HepG2 (cell line): ENCODE data around the gene SBSN. TPM values are rescaled to one million over a fixed set of nuclear protein-coding genes. Genes with fewer than 3 reads are reported as not detected.

Experiments used
- ATAC-seq: fragments of 200-7000 bp; cut with Tn5 transposase; 3 replicates; pipeline ENCODE4 v1.9.1; 2020; ENCODE audit warnings: mild to moderate bottlenecking, moderate library complexity
- BruUV-seq: library from RNA; stranded (reverse); fragments of 400-500 nt; replicated peaks from 2 replicates; lab custom pipeline; 2021; lab: Mats Ljungman, UMichigan
- CTCF ChIA-PET: fragments of 300-600 bp; formaldehyde crosslinking; extraction: SDS; loops from one replicate; lab custom pipeline; 2021; ENCODE audit warnings: low total read pairs, inconsistent platforms, low intra/inter-chr PET ratio; lab: Yijun Ruan, JAX
- POLR2A ChIA-PET: fragments of 350-600 bp; sonication (Branson Sonifier 250); formaldehyde crosslinking; loops from one replicate; lab custom pipeline; 2020; ENCODE audit warnings: antibody characterized with exemption, inconsistent platforms; lab: Yijun Ruan, JAX
- DNase-seq: peaks from one replicate; pipeline ENCODE4 v3.0.0-alpha.2; 2015; ENCODE audit warnings: low spot score
- FAIRE-seq: peaks from 3 replicates; lab custom pipeline; 2011; peaks lifted over from hg19 to GRCh38; lab: Jason Lieb, UNC
- H2AFZ ChIP-seq: one replicate; pipeline ENCODE4 v1.6.1; 2011; ENCODE audit warnings: low read length, inconsistent platforms
- H3K27ac ChIP-seq: fragments of 300-600 bp; 3 replicates; pipeline ENCODE4 v1.8.0; 2011; ENCODE audit warnings: mixed run types, mild to moderate bottlenecking, mixed read lengths, low read length, inconsistent platforms; ENCODE audit not compliant: insufficient read depth; ENCODE audit errors: extremely low read length
- H3K27me3 ChIP-seq, 2 experiments: fragments of 200-600 bp in 1 of 2; 2 replicates in 1 of 2; 3 replicates in 1 of 2; pipeline versions ENCODE4 v1.6.0 to v1.8.0; 2011; ENCODE audit warnings: low read length in 2 of 2, mild to moderate bottlenecking in 2 of 2, moderate library complexity in 2 of 2, inconsistent platforms in 1 of 2; ENCODE audit not compliant: insufficient read depth in 2 of 2, control insufficient read depth in 1 of 2
- H3K36me3 ChIP-seq, 2 experiments: fragments of 200-600 bp in 1 of 2; replicated peaks in 1 of 2; 2 replicates in 1 of 2; 3 replicates in 1 of 2; pipeline versions ENCODE4 v1.5.1 to v1.8.0; 2011; ENCODE audit warnings: low read length in 2 of 2, inconsistent platforms in 1 of 2; ENCODE audit not compliant: insufficient read depth in 2 of 2, control insufficient read depth in 1 of 2
- H3K4me1 ChIP-seq: 2 replicates; pipeline ENCODE4 v1.5.1; 2012; ENCODE audit warnings: low read length, inconsistent platforms; ENCODE audit not compliant: insufficient read depth
- H3K4me2 ChIP-seq: 2 replicates; pipeline ENCODE4 v1.6.0; 2011; ENCODE audit warnings: low read depth, low read length, inconsistent platforms
- H3K4me3 ChIP-seq, 3 experiments: fragments of 200-600 bp in 1 of 3; sonication (generic), shearing (Covaris generic) in 1 of 3; replicated peaks in 1 of 3; 2 replicates each; pipeline ENCODE4 v1.5.1; 2011 to 2016; ENCODE audit warnings: low read length in 3 of 3, inconsistent platforms in 2 of 3, low read depth in 2 of 3, mild to moderate bottlenecking in 2 of 3, control low read depth in 1 of 3, mixed read lengths in 1 of 3; ENCODE audit not compliant: insufficient read depth in 1 of 3
- H3K79me2 ChIP-seq: one replicate; pipeline ENCODE4 v1.6.1; 2011; ENCODE audit warnings: low read length, inconsistent platforms; ENCODE audit not compliant: insufficient read depth
- H3K9ac ChIP-seq: 2 replicates; pipeline ENCODE4 v1.6.0; 2011; ENCODE audit warnings: mild to moderate bottlenecking, low read depth, low read length, inconsistent platforms; ENCODE audit not compliant: insufficient read depth
- H3K9me3 ChIP-seq: 2 replicates; pipeline ENCODE4 v1.5.1; 2012; ENCODE audit warnings: mild to moderate bottlenecking, low read length
- H4K20me1 ChIP-seq: 2 replicates; pipeline ENCODE4 v1.6.0; 2011; ENCODE audit warnings: inconsistent platforms, mild to moderate bottlenecking, low read length, moderate library complexity; ENCODE audit not compliant: insufficient read depth
- EEA1 ChIP-seq: sonication (generic); formaldehyde crosslinking; IDR thresholded peaks from 2 replicates; pipeline ENCODE4 v1.5.1; 2020; ENCODE audit warnings: mild to moderate bottlenecking, missing genetic modification reagents, borderline replicate concordance
- KLF16 ChIP-seq, 2 experiments: sonication (generic) in 1 of 2; formaldehyde crosslinking in 1 of 2; IDR thresholded peaks; 2 replicates each; pipeline versions ENCODE4 v1.6.1 to v1.8.0; 2016 to 2023; ENCODE audit warnings: missing genetic modification reagents in 2 of 2, missing compliant biosample characterization in 1 of 2
- MED1 ChIP-seq: sonication (generic); formaldehyde crosslinking; IDR thresholded peaks from 2 replicates; pipeline ENCODE4 v1.4.0; 2020; ENCODE audit warnings: missing genetic modification reagents
- NKX3-1 ChIP-seq: sonication (generic); formaldehyde crosslinking; IDR thresholded peaks from 2 replicates; pipeline ENCODE4 v1.5.0; 2020; ENCODE audit warnings: missing genetic modification reagents
- PCBP2 ChIP-seq: fragments of 200-400 bp; formaldehyde crosslinking; optimal IDR thresholded peaks from 2 replicates; pipeline ENCODE3; 2018; ENCODE audit warnings: low read length, low read depth; ENCODE audit not compliant: poor library complexity, severe bottlenecking
- ZNF710 ChIP-seq: sonication (generic); formaldehyde crosslinking; IDR thresholded peaks from 2 replicates; pipeline ENCODE4 v1.5.0; 2020; ENCODE audit warnings: mild to moderate bottlenecking, missing genetic modification reagents, borderline replicate concordance
- WGBS: methylation state at CpG from one replicate; pipeline ENCODE4 v1.1.6; 2017; ENCODE audit warnings: low lambda C conversion rate; 5-methylcytosine and 5-hydroxymethylcytosine counted together
- in situ Hi-C: cut with HindIII; loops from 2 replicates; pipeline ENCODE4 v1.10.0; 2017; ENCODE audit warnings: low pct_unique_long_range_greater_than_20kb; ENCODE audit not compliant: extremely low pct_ligation_motif_present
- intact Hi-C: fragments of 100-400 bp; cut with micrococcal nuclease; formaldehyde crosslinking; loops from one replicate; pipeline ENCODE4 v1.10.0; 2022; ENCODE audit not compliant: unreplicated experiment
- polyA plus RNA-seq, 8 experiments: library from polyadenylated mRNA; depleted of rRNA in 3 of 8; stranded (reverse) in 7 of 8; unstranded in 1 of 8; fragments of >200 nt; fragmentation: Illumina TruSeq in 4 of 8; extraction: Trizol in 4 of 8; gene quantifications; 2 replicates each; pipeline versions ENCODE4 v1.2.1 to v1.2.3, GENCODE V29; 2011 to 2016; ENCODE audit warnings: low read depth in 4 of 8, missing spikeins in 1 of 8, mixed read lengths in 1 of 8; ENCODE audit not compliant: insufficient read depth in 1 of 8
- total RNA-seq, 5 experiments: library from RNA; depleted of rRNA; stranded (reverse); fragments of >200 nt; fragmentation: Illumina TruSeq; extraction: Trizol; gene quantifications; 2 replicates each; pipeline ENCODE4 v1.2.3, GENCODE V29; 2016; ENCODE audit warnings: low read depth in 1 of 5
- TF ChIP-seq, protein P1 (sequence below): sonication (generic); formaldehyde crosslinking; IDR thresholded peaks from 2 replicates; pipeline ENCODE4 v1.8.1; 2023; ENCODE audit warnings: mild to moderate bottlenecking, inconsistent platforms, moderate library complexity, missing genetic modification reagents, borderline replicate concordance
- TF ChIP-seq, protein P2 (sequence below): sonication (generic); formaldehyde crosslinking; IDR thresholded peaks from 2 replicates; pipeline ENCODE4 v1.4.0; 2020; ENCODE audit warnings: mild to moderate bottlenecking, low read depth, missing genetic modification reagents

The SBSN gene
- total and polyA plus RNA-seq, 2 of the 13 experiments (the other 11 are each of a cell fraction or from before 2014, with no cell fraction given), result not detected

DNA sequence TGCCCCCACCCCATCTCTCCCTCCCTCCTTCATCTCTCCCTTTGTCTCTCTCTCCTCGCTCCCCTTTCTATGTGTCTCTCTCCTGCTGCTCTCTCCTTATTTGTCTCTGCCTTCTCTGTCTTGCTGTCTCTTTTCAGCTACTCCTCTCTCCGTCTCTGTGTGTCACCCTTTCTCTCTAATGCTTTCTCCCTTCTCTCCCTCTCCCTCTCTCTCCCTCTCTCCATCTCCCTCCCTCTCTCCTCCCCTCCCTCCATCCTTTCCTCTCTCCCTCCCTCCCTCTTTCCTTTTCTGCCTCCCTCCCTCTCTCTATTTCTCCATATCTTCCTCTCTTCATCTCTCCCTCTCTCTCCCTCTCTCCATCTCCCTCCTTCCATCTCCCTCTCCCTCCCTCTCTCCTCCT lies 34.7 kb upstream of the SBSN start:
- Histone ChIP-seq H3K9me3 (no peaks in the 10 kb centered on the region), H3K4me3 (no peak overlapping the region), H3K36me3 (no peaks in the 10 kb centered on the region), H3K4me1 (peaks cover 24% of the 10 kb centered on the region), H3K27ac (no peak overlapping the region), H3K27me3 (peaks cover 1 to 28% of the 10 kb centered on the region in 2 experiments; a peak in 3 of 5 replicates), H4K20me1 (no peaks in the 10 kb centered on the region), H3K79me2 (no peaks in the 10 kb centered on the region), H2AFZ (no peak overlapping the region), H3K9ac (no peak overlapping the region), H3K4me2 (no peak overlapping the region)
- ChIA-PET POLR2A (no interaction called here), CTCF (no interaction called here)
- no peak for DNase-seq
- TF ChIP-seq PCBP2 (peak; percentile 47), EEA1 (no peak), ZNF710 (no peak), MED1 (CRISPR knock-in tag) (no peak), NKX3-1 (CRISPR knock-in tag) (no peak), KLF16 (CRISPR knock-in tag; IDR thresholded peaks at IDR 0.05) (no peak)
- TF ChIP-seq, protein P1, sequence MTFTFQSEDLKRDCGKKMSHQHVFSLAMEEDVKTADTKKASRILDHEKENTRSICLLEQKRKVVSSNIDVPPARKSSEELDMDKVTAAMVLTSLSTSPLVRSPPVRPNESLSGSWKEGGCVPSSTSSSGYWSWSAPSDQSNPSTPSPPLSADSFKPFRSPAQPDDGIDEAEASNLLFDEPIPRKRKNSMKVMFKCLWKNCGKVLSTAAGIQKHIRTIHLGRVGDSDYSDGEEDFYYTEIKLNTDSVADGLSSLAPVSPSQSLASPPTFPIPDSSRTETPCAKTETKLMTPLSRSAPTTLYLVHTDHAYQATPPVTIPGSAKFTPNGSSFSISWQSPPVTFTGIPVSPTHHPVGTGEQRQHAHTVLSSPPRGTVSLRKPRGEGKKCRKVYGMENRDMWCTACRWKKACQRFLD, result no peak
- TF ChIP-seq, protein P2, sequence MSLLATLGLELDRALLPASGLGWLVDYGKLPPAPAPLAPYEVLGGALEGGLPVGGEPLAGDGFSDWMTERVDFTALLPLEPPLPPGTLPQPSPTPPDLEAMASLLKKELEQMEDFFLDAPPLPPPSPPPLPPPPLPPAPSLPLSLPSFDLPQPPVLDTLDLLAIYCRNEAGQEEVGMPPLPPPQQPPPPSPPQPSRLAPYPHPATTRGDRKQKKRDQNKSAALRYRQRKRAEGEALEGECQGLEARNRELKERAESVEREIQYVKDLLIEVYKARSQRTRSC (CRISPR knock-in tag), result no peak
- intact Hi-C loops (no loop called here), in situ Hi-C loops (no loop called here)
- ATAC-seq, result no peak
- no peak for FAIRE-seq
- 60% methylated on average over 2 of the region's 2 CpGs for WGBS
- no TSS peak for BruUV-seq
